Measurements from ENCODE around the gene PDHB. TPM values are rescaled to one million over a fixed set of nuclear protein-coding genes. Genes with fewer than 3 reads are reported as not detected.

PDHB gene
- total RNA-seq, 2 experiments from 2014 or later: 31.1 to 31.5 TPM

GRCh38 chr3:58473275-58473674 is 39.6 kb upstream of the PDHB start:
- peaks cover 29% of the 10 kb centered on the region for H3K4me1 ChIP-seq (ENCODE audit: insufficient read depth, low read length)
- no peak for ATAC-seq (ENCODE audit: poor library complexity)
- intact Hi-C loops (cut with DNase I, micrococcal nuclease): no loop called here

DNA sequence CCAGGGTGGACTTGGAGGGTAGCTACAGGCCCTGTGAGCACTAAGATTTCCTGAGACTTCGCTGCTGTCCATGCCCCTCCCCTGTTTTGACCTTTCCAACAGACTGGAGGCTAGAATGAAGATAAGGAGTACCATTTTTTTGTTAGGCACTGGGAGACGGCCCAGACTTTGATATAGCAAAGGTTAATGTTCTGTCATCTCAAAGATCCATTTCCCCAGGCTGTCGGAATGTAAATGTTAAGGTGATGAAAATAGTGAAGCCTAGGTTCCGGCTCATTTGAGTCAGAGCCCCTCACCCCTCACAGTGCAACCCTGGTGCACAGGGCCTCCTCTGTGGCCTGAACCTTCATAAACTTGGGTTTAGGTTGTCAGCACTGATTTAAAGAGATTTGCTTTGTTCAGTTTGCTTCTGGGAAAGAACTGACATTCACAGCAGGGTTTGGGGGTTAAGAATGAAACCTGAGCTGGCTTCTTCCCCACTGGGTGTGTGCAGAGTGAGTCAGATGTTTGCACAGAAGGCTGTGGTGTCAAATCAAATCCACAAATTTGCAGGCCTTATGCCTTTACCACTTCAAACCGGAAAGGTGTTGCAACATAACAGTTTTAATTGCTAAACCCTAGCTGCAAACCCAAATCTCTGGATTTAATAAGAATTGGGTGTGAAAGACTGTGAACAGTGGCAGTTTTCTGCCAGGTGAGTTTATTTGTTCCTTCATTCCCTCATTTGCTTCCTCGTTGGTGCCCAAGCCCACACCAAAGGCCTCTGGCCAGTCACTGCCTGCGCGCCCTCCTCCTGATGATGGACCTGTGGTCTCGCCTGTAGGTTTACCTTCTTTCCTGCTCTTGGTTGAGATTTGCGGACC is 37.6 kb upstream of the PDHB start:
- TF ChIP-seq, protein P1, sequence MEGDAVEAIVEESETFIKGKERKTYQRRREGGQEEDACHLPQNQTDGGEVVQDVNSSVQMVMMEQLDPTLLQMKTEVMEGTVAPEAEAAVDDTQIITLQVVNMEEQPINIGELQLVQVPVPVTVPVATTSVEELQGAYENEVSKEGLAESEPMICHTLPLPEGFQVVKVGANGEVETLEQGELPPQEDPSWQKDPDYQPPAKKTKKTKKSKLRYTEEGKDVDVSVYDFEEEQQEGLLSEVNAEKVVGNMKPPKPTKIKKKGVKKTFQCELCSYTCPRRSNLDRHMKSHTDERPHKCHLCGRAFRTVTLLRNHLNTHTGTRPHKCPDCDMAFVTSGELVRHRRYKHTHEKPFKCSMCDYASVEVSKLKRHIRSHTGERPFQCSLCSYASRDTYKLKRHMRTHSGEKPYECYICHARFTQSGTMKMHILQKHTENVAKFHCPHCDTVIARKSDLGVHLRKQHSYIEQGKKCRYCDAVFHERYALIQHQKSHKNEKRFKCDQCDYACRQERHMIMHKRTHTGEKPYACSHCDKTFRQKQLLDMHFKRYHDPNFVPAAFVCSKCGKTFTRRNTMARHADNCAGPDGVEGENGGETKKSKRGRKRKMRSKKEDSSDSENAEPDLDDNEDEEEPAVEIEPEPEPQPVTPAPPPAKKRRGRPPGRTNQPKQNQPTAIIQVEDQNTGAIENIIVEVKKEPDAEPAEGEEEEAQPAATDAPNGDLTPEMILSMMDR (IDR thresholded peaks at IDR 0.05): no peak
- intact Hi-C loops (cut with DNase I, micrococcal nuclease): no loop called here

More at GRCh38 chr3:58473275-58473674, 39.6 kb upstream of the PDHB start:
- no peaks in the 10 kb centered on the region for H3K9me3 Mint-ChIP-seq
- CTCF ChIA-PET: no interaction called here
- Histone ChIP-seq H3K27ac (ENCODE audit: low read depth in 1 of 2, low read length in 2 of 2) (no peak overlapping the region), H3K4me3 (ENCODE audit: low read length) (no peak overlapping the region), H3K36me3 (ENCODE audit: insufficient read depth, low read length) (no peaks in the 10 kb centered on the region), H3K9me3 (ENCODE audit: control insufficient read depth in 1 of 2, insufficient read depth in 1 of 2, low read length in 2 of 2) (no peaks in the 10 kb centered on the region), H3K27me3 (ENCODE audit: control insufficient read depth in 1 of 2, insufficient read depth in 2 of 2, low read length in 2 of 2) (no peaks in the 10 kb centered on the region)
- TF ChIP-seq, protein P1 (IDR thresholded peaks at IDR 0.05): no peak
- H3K27me3 Mint-ChIP-seq: no peaks in the 10 kb centered on the region
- H3K4me3 Mint-ChIP-seq: no peak overlapping the region
- H3K36me3 Mint-ChIP-seq (ENCODE audit: low read depth): no peaks in the 10 kb centered on the region
- POLR2A ChIA-PET: no interaction called here
- peaks cover 24% of the 10 kb centered on the region for H3K4me1 Mint-ChIP-seq (ENCODE audit: low read depth)
- no peak for DNase-seq
- no peak overlapping the region for H3K27ac Mint-ChIP-seq

DNA sequence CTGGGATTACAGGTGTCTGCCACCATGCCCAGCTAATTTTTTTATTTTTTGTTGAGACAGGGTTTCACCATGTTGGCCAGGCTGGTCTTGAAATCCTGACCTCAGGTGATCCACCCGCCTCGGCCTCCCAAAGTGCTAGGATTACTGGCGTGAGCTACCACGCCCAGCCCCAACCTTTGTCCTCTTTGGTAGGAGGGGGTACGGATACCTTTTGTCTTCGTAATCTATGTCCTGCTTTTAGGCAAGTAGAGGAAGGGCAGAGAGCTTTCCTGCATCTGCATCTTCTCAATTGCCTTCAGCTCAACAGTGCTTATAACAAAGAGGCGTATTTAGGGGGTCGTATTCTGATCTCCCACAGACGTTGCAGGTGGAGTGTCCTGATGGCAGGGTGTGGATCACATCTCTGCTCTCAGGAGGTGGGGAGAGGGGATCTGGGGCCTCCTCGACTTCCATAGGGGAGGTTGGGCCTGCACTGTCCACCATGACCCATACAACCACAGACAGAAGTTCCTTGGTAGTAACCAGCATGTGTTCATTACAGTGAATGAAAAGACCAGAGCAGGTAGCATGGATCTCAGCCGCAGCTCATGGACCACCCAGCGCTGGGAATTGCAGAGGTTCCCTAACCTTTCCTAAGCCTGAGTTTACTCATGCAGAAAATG is 36.9 kb upstream of the PDHB start:
- TF ChIP-seq, protein P1 (IDR thresholded peaks at IDR 0.05): no peak
- H3K4me1 Mint-ChIP-seq (ENCODE audit: low read depth): peaks cover 24% of the 10 kb centered on the region
- H3K36me3 Mint-ChIP-seq (ENCODE audit: low read depth): no peaks in the 10 kb centered on the region
- ATAC-seq (ENCODE audit: poor library complexity) (no peak), DNase-seq (no peak)
- peak overlapping the region; percentile 68 for H3K27ac Mint-ChIP-seq
- H3K4me1 ChIP-seq (ENCODE audit: insufficient read depth, low read length): peaks cover 29% of the 10 kb centered on the region
- no peak overlapping the region for H3K4me3 Mint-ChIP-seq
- POLR2A ChIA-PET: interaction anchor here (0.8 kb wide), 1 partner anchor 37 kb away, joined by 4 read pairs; the partner anchor contains the start of gene PDHB
- H3K4me3 ChIP-seq (ENCODE audit: low read length): no peak overlapping the region
- no peaks in the 10 kb centered on the region for H3K27me3 Mint-ChIP-seq
- no peaks in the 10 kb centered on the region for H3K9me3 Mint-ChIP-seq
- H3K27ac ChIP-seq (ENCODE audit: low read depth in 1 of 2, low read length in 2 of 2): peak overlapping the region in 1 of 2 donors; percentile 50
- CTCF ChIA-PET: interaction anchor here (1.9 kb wide), 1 partner anchor 21 kb away, joined by 7 read pairs; the partner anchor contains the start of gene KCTD6
- H3K9me3 ChIP-seq (ENCODE audit: control insufficient read depth in 1 of 2, insufficient read depth in 1 of 2, low read length in 2 of 2): no peaks in the 10 kb centered on the region
- no peaks in the 10 kb centered on the region for H3K27me3 ChIP-seq (ENCODE audit: control insufficient read depth in 1 of 2, insufficient read depth in 2 of 2, low read length in 2 of 2)
- intact Hi-C loops (cut with DNase I, micrococcal nuclease): no loop called here
- H3K36me3 ChIP-seq (ENCODE audit: insufficient read depth, low read length): no peaks in the 10 kb centered on the region

More for the DNA sequence above, 37.6 kb upstream of the PDHB start:
- Mint-ChIP-seq H3K9me3 (no peaks in the 10 kb centered on the region), H3K36me3 (ENCODE audit: low read depth) (no peaks in the 10 kb centered on the region), H3K4me1 (ENCODE audit: low read depth) (peaks cover 24% of the 10 kb centered on the region), H3K27me3 (no peaks in the 10 kb centered on the region), H3K4me3 (no peak overlapping the region), H3K27ac (peak overlapping the region; percentile 68)
- Histone ChIP-seq H3K4me1 (ENCODE audit: insufficient read depth, low read length) (peaks cover 29% of the 10 kb centered on the region), H3K27ac (ENCODE audit: low read depth in 1 of 2, low read length in 2 of 2) (peak overlapping the region in 1 of 2 donors; percentile 50), H3K36me3 (ENCODE audit: insufficient read depth, low read length) (no peaks in the 10 kb centered on the region), H3K9me3 (ENCODE audit: control insufficient read depth in 1 of 2, insufficient read depth in 1 of 2, low read length in 2 of 2) (no peaks in the 10 kb centered on the region), H3K27me3 (ENCODE audit: control insufficient read depth in 1 of 2, insufficient read depth in 2 of 2, low read length in 2 of 2) (no peaks in the 10 kb centered on the region), H3K4me3 (ENCODE audit: low read length) (no peak overlapping the region)
- ATAC-seq (ENCODE audit: poor library complexity): peak; percentile 79
- DNase-seq: peak in 10 of 14 experiments; percentile 10 to 72 (median 33)
- ChIA-PET POLR2A (interaction anchor here (0.8 to 1.0 kb wide), 3 partner anchors 20 to 165 kb away, joined by 3 to 4 read pairs (median 4); partner anchors contain the start of genes HTD2, KCTD6, PDHB and RPP14), CTCF (interaction anchor here (1.3 to 1.9 kb wide), 2 partner anchors 20 to 21 kb away, joined by 5 to 7 read pairs; partner anchors contain the start of gene KCTD6)
